Dedifferentiated amniotic fluid mesenchymal stem cell (primary cell): ENCODE data around the gene IGFN1.

Experiments
- DNase-seq: peaks from one replicate; pipeline ENCODE4 v3.0.0-alpha.2; 2016; ENCODE audit errors: extremely low spot score

Gene IGFN1

DNA sequence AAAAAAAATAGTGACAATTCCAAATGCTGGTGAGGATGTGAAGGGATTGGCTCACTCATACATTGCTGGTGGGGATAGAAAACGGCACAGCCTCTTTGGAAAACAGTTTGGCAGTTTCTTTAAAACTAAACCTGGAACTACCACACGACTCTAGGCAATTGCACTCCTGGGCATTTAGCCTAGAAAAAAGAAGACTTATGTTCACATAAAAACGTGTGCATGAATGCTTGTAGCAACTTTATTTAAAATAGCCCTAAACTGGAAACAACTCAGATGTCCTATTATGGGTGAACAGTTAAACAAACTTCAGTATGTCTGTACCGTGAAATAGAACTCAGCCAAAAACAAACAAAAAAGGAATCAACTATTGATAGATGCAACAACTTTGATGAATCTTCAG is 26.9 kb upstream of the IGFN1 start:
- no peak for DNase-seq

DNA sequence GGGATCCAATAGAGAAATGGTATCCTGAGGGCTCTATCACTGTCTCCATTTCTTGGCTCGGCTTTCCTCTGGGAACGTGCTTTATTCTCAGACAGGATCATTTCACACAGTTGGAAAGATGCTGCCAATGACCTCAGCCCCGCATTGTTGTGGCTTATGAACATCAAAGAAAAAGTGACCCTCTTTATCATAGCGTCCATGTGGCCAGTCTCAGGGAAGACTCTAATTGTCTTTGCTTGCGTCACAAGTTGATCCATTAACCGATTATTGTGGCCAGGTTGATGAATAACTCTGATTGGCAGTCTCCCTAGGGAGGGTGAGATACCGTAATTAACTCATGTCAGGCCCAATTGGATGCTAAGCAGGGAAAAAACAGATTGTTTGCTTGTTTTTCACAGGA is 26.0 kb upstream of the IGFN1 start:
- DNase-seq: no peak

DNA sequence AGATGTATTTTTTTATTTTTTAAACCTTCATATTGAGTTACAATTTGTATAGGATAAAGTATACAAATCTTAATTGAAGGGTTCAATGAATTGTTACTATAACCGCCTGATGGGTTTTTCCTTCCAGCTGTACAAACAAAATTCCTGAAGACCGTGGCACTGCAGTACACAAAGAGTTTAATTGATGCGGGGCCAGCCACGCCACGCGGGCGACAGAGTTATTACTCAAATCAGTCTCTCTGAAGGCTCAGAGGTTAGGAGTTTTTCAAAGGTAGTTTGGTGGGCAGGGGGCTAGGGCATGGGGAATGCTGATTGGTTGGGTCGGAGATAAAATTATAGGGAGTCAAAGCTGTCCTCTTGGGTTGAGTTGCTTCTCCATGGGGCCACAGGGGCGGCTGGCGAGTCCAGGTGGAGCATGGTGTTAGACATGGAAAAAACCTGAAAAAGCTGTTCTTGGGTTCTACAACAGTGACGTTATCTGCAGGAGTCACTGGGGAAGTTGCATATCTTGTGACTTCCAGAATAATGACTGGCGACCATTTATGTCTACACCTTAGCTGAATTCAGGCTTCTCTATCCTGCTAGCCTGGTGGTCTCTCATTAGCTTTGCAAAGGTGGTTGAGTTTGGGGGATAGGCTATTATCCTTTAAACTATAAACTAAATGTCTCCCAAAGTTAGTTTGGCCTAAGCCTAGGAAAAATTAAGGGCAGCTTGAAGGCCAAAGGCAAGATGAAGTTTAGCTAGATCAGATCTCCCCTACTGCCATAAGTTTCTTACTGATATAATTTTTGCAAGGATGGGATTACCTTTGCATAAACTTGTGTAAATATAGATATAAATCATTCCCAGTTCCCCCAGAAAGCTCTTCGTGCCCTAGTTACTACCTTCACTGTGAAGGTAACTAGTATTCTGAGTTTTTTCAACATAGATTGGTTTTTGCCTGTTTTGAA is 23.3 kb upstream of the IGFN1 start:
- DNase-seq: no peak

DNA sequence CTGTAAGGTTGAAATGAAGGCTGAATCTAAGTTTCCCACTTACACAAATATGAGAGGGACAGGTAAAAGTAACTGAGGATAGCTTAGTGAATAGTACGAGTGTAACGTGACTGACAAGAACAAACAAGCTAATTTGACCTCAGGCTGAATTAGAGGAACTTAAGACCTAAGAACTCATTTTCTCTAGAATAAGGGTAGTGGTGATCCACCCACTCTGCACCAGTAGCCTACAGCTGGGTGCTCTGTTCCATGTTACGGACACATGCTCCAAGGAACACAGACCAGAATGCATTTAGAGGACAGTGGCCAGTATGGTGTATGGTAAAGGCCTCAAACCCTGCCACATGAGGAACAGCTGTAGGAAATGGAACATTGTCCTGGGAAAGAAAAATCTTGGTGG is 21.4 kb upstream of the IGFN1 start:
- no peak for DNase-seq

DNA sequence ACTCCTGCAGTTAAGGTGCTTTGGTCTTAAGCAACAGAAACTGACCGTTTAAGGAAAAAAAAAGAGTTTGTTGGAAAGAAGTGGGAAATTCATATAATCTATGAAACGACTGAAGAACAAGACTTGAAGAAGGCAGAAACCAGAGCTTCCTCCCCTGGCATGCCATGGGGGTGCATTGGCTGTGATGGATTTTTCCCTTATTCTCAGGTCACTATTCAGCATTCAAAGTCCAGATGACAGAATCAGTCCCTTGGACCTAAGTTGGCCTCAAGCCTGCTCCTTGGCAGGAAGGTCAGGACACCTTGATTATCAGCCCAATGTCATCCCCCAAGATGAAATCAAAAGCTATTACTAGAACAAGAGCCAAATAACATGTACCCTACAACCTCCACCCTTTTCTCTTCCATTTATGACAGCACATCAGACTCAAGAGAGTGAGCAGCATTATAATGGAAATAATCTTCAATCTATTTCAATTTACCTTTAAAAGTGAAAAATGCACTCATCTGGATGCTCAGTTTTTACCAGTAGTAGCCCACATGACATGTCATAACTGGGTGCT is 20.6 kb upstream of the IGFN1 start:
- DNase-seq: no peak

DNA sequence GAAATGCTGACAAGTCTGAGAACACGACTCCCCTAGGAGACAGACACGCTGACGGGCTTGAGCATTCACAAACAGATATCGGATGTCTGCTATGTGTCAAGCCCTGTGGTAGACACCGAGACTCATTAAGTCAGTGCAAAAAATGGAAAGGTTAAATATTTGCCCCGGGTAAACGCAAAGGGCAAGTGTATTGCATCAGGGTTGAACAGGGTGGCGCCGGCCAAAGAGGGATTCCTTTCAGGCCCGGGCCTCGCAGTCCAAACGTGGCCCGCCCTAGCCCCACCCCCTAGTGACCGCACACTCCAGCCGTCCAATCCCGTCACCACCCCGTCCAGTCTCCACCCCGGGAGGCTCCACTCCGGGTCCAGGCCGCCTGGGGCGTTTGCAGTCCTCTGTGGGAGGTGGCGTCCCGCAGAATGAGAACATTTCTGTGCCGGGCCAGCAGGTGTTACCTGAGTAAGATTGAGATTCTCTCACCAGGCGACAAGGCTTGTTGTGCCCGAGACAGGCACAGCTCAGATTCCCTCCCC is 20.0 kb upstream of the IGFN1 start:
- peak; percentile 87 for DNase-seq

DNA sequence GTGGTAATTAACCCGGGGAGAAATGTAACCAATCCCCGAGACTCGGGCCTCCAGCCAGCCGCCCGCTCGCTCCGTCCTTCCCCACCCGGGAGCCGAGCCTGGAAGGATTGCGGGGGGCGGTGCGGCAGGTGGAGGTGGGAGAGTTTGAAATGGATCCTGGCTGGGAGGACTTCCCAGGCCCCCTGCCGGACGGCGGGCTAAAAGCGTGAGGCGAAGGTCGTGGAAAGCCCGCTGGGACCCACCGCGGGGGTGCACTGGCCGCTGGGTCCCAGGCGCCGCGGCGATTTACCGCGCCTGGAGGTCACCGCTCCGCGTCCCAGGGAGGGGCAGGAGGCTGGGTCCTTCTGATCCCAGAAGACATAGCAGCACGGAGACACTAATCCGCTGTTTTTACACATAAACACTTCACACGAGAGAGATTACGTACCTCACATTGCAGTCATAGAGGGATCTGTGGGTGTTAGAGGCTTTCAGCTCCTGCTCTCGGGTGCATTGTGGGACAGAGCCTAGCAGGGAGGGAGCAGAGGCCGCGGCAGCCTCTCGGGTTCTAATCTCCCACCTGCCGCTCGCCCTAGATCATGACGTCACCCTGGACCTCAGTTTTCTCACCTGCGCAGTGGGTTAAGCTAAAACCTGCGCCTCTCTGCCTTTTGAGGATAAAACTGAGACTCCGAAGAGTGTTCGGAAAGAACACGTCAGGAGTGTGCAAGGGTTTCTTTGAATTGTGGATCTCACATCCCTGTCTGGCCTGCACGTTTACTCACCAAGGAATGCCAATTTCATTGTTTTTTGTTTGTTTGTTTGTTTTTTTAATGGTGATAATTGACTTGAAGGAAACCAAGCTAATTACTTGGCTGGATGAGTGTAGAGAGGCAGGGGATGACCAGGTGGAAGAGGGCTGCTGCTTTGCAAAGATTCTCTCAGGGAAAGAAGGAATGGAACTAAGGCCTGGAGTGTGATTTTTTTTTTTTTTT is 19.3 kb upstream of the IGFN1 start:
- no peak for DNase-seq

DNA sequence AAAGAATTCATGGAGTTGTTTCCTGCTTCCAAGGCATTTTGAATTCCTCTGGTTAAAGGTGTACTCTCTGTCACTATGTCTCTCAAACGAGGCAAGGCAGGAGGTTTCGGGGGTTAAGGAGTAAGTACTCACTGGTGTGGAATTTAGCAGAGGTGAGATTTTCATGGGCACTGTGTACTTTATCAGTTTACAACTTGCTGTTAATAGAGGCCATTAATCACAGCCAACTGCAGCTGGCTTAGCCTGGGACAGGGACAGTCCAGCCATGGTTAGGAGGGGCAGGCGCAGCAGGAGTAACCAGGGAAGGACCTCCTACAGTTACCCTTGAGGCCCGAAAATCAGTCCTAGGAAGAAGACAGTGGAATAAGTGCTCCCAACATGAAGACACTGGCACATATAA is 18.3 kb upstream of the IGFN1 start:
- DNase-seq: no peak

DNA sequence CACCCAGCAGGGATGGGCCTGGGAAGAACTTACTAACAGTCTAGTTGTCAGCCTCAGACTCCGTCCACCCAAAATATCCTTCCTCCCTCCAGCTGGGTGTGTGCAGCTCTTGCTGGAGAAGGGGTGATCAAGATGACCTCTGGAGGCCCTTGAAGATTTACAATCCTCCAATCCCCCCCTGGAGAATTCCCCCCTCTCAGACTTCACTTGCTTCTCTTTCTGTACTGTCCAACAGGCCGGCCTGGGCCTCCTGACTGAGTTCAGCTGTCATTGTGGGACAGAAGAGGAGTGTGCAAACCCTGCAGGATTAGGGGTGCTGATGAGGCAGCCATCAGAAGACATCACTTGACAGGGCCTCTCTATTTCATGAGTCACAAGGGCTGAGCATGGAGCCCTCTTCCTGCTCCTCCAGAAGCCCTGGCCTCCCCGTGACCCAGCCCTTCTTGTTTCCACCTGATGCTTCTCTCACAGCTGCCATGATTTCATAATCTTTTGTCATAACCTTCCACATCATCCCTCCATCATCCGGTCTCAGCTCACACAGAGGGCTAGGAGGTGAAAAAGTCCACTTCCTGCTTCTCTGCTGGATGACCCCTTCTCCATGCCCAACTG is 17.5 kb upstream of the IGFN1 start:
- DNase-seq: no peak

DNA sequence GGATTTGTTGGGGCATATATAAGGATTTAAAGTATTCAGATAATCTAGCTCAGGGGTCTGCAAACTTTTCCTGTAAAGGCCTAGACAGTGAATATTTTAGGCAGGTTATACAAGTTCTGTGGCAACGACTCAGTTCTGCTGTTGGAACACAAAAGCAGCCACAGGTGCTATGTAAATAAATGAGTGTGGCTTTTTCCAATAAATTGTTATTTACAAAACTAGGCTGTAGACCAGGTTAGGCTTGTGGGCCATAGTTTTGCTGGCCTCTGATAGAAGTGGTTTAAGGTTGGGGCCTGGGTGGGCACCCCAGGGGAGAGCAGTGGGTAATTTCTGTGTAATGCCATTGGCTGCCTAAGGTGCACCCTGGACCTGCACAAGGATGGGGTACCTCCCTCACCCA is 16.9 kb upstream of the IGFN1 start:
- DNase-seq: no peak

DNA sequence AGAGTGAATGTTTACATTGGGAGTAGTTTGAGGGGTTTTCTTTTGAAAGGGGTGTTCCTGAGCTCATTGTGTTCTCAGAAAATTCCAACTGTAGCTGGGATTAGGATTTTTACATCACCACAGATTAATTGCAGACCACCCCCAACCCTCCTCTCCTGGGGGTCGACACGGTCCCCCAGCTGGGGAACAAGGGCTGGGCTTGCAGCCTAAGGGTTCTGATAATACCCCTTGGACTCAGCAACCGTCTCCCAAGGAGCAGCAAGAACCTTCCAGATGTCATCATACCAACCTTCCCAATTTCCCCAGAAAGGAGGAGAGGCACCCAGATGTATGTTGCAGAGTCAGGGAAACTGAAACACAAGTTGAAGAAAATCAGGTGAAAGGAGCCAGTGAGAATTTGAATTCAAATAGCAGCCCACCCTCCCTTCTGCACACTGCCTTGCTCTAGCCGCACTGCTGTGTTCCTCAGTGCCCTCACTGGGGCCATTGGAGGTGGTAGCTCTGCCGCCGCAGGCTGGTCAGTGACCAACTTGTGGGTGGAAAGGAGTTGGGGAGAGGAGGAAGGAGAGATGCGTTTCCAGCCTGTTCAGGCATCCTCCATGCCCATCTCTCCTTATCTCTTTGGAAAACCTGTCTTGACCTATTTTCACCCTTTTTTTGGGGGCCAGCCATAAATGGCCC is 14.7 kb upstream of the IGFN1 start:
- no peak for DNase-seq

DNA sequence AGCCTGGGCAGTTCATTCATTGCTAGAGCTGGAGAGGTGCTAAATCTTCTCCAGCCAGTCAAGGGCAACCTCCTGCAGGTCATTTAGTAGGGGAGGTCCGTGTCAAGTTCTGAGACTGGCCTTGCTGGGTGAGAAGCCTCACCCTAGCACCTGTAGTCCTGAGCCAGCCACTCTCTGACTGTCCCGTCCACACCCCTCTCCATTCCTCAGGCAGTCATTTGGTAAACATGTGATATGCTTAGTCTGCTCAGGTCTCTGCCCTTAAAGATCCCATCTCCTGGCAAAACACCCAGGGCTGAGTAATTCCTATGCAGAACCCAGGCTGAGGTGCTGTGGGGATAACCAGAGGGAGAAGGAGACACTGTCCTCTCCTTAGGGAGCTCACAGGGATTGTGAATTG is 13.7 kb upstream of the IGFN1 start:
- no peak for DNase-seq

DNA sequence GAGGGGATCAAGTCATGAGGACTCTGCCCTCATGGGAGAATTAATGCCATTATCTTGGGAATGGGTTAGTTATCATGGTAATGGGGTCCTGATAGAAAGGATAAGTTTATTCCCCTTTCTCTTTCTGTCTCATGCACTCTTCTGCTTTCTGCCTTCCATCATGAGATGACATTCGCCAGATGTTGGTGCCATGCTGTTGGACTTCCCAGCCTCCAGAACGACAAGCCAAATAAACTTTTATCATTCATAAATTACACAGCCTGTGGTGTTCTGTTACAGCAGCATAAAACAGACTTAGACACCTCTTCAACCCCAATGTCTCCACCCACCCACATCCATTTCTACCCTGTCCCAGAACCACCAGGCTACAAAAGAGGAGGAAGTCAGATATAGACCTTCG is 11.9 kb upstream of the IGFN1 start:
- DNase-seq: no peak

DNA sequence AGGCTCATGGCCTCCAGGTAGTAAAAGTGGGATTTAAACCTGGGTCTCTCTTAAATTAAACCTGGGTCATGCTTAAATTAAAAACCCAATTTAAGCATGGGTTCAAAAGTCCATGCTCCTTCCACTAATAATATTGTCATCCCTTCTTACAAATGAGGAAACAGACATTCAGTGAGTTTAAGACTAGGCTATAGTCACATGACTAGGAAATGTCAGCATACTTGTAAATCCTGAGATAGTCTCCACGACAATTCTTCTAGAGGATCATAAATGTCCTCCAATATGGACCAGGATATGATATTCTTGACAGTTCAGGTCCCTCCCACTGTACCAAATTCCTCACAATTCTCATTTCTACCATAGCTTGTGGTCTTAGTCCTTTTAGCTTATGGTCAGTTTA is 10.5 kb upstream of the IGFN1 start:
- no peak for DNase-seq

DNA sequence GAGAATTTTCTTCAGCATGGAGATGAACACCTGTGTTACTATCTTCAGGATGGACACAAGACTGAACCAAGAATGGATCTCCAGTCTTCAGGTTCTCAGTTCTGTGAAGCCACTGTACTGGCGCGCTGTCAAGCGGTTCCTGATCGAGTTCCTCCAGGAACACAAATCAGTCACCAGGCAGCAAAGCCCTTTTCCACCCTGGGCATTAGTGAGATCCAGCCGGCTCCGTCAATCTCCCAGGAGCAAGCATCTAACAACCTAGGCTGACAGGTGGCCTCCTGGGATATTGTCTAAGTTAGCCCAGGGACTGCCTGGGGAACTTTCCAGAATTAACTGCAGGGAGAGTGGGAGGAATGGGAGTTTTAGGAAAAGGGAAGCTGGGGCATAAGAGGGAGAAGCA is 9.7 kb upstream of the IGFN1 start:
- no peak for DNase-seq

DNA sequence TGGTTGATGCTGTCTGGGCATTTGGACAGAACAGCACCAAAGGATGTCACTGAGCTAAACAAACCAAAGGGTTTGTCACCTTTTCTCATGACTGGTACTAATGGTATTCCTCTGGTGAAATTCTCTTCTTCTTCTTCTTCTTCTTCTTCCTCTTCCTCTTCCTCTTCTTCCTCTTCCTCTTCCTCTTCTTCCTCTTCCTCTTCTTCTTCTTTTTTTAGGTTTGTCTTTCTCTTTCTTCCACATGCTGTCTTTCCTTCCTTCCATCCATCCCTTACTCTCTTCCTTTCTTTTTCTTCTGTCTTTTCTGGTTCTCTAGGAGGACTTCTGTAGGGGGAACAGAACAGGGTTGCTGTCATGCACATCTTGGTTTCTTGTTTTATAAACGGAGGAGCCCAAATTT is 9.3 kb upstream of the IGFN1 start:
- DNase-seq: no peak

DNA sequence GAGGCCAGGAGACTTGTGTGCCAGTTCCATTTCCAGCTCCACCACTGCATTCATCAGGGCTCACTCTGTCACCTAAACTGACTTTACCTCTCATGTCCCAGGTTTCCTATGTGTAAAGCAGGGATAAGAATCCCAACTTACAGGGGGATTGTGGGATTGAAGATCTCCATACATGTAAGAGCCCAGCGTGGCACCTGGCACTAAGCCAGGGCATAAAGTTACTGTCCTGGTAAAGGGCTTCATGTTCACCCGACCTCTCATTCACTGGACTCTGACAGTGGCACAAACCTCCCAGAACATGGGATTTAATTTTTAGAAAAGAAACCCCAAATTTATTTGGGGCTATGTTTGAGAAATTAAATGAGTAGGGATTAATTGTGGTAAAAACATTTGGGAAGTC is 8.9 kb upstream of the IGFN1 start:
- no peak for DNase-seq

DNA sequence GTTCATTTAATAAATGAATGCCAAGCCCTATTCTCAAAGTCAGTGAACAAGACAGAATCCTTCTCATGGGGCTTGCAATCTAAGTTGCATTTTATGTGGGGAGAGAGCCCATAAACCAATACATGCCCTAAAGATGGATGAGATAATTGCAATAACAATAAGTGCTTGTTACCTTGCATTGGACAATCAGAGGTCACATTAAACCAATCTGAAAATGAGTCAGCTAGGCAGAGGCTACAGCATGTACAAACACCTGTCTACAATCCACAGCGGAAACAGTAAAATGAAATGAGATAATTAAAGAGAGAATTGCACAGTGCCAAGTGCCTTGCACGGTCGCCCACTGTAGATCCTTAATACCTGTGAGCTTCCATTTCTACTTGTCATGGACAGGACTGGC is 7.4 kb upstream of the IGFN1 start:
- no peak for DNase-seq

DNA sequence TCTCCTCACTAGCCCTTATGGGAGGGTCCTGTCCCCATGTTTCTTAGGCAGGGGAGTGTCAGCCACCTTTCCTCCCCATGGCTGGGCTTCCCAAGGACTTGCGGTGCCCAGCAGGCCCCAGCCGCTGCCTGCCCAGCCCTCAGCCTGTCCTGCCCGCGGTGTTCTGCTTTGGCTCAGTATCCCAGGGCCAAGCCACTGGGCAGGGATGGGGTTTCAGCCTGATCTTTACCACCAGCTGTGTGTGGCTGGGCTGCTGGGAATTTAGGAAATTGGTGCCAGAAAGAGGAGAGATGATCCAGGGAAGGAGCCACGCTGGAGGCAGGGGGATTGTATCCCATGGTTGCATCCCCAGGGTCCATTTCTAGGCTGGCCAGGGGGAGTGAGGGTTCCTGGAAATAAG is 6.9 kb upstream of the IGFN1 start:
- no peak for DNase-seq

DNA sequence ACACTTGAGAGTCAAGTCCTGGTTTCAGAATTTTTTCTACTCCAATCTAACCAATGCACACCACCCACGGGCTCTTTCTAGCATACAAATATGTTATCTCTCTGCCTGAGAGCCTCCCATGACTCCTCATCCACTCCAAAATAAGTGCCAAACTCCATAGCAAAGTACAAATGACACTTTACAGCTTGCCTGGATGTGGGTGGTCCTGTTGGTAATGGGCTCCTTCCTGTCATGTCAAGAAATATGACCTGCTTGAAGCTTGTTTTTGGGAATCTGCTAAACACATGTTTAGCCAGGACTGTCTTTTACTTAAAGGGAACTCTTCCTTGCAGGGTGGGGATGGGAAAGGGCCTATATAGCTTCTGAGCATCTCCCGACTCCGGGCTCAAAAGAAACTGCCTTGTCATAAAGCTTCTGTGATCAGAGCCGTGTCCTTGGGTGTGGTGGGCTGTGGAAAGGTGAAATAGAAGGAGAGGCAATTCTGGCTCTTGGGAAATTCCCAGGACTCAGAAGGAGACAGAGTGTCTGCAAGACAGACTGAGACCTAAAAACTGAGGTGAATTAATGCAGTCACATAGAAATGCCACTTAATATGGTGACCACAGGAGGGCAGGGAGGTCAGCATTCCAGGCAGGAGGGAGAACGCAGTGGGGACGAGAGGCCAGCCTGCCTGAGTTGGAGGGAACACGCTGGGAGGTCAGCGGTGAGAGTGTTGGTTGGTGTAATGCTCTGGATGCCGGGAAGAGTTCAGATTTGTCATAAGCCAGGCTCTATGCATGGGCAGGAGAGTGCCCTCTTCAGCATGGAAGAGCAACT is 6.1 kb upstream of the IGFN1 start:
- peak; percentile 79 for DNase-seq
